Measurements from ENCODE around the gene CCDC146.

CCDC146 gene

DNA sequence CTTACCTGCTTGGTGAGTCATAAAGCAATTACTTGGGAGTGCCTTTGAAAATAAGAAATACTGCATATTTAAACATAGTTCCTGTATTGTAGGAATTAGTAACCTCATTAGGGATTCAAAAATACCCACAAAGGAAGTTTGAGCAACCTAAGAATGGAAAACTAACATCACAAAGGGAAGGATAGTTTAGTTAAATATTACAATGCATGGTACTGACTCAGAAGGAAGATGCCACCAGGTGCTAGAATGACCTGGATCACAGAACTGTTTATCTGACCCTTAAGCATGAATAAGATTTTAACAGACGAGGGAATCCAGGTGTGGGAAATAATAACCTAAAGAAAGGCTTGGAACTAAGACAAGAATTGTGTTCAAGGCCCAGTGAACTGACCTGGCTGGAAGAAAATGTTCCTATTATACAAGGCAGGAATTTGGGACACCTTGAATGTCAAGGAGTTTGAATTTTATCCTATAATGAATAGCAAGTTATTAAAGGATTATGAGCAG, 187.4 kb downstream of the CCDC146 start:
- WGBS, 2 experiments, result 76 to 87% methylated on average over 1 of the region's 1 CpG
- Histone ChIP-seq H3K9me3 (ENCODE audit: control insufficient read depth, low read length) (no peaks in the 10 kb centered on the region), H3K36me3 (ENCODE audit: control insufficient read depth, insufficient read depth, low read length) (no peaks in the 10 kb centered on the region), H3K4me3 (ENCODE audit: insufficient read depth, low read depth, low read length) (no peak overlapping the region), H3K27ac (ENCODE audit: insufficient read depth, low read depth, low read length, poor library complexity, severe bottlenecking) (no peak overlapping the region), H3K27me3 (ENCODE audit: control insufficient read depth, insufficient read depth, low read length, poor library complexity, severe bottlenecking) (no peaks in the 10 kb centered on the region), H3K4me1 (ENCODE audit: control insufficient read depth, insufficient read depth, low read length) (peaks cover 6% of the 10 kb centered on the region)

DNA sequence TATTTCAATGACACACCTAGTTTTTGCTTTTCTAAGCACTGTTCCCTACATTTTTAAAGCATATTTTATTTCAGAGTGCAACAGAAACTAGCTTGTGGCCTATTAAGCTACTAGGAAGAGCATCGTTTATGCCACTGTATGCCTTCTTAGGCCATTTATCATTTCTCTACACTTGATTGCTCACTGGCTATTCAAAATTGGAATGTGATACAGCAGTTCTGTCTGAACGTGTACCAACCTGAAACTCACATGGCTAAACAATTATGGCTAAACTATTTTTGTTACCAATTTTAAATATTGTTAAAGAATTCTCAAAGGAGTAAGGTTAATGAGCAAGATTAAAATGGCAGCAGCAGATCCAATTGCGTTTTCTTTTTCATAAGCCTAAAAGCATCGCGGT, 188.6 kb downstream of the CCDC146 start:
- WGBS, 2 experiments, result 92 to 96% methylated on average over 5 of the region's 5 CpGs
- Histone ChIP-seq H3K36me3 (ENCODE audit: control insufficient read depth, insufficient read depth, low read length) (no peaks in the 10 kb centered on the region), H3K27me3 (ENCODE audit: control insufficient read depth, insufficient read depth, low read length, poor library complexity, severe bottlenecking) (no peaks in the 10 kb centered on the region), H3K27ac (ENCODE audit: insufficient read depth, low read depth, low read length, poor library complexity, severe bottlenecking) (no peak overlapping the region), H3K9me3 (ENCODE audit: control insufficient read depth, low read length) (no peaks in the 10 kb centered on the region), H3K4me1 (ENCODE audit: control insufficient read depth, insufficient read depth, low read length) (peaks cover 6% of the 10 kb centered on the region), H3K4me3 (ENCODE audit: insufficient read depth, low read depth, low read length) (no peak overlapping the region)

GRCh38 chr7:77313085-77313484, 190.7 kb downstream of the CCDC146 start:
- Histone ChIP-seq H3K27ac (ENCODE audit: insufficient read depth, low read depth, low read length, poor library complexity, severe bottlenecking) (no peak overlapping the region), H3K27me3 (ENCODE audit: control insufficient read depth, insufficient read depth, low read length, poor library complexity, severe bottlenecking) (no peaks in the 10 kb centered on the region), H3K9me3 (ENCODE audit: control insufficient read depth, low read length) (no peaks in the 10 kb centered on the region), H3K4me3 (ENCODE audit: insufficient read depth, low read depth, low read length) (no peak overlapping the region), H3K4me1 (ENCODE audit: control insufficient read depth, insufficient read depth, low read length) (no peaks in the 10 kb centered on the region), H3K36me3 (ENCODE audit: control insufficient read depth, insufficient read depth, low read length) (no peaks in the 10 kb centered on the region)
- WGBS, 2 experiments, result 88 to 100% methylated on average over 1 to 2 of the region's 2 CpGs

DNA sequence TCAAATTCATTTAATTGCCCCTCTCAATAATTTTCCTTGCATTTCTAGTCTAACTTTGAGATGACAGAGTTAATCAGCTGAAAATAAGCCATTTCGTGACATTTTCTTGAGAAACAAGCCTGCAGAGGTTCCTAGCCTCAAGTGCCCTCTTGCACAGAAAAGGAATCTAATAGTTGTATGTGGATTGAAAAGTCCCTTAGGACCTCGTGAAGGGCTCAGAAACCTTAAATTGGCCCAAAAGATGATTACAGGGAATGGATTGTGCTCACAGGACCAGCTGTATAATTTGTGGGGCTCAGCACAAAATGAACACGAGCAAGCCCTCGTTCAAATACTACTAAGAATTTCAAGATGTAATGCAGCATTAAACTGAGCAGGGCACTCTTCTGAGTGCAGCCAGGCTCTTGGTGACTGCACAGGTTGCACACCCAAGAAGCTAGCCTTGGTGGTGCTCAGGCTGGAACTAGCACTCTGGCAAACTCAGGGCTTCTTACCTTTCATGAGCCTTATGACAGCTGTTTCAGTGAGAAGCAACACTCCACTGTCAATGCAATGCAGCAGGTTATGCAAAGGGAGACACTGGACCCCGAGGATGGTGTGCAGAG, 191.6 kb downstream of the CCDC146 start:
- Histone ChIP-seq H3K27ac (ENCODE audit: insufficient read depth, low read depth, low read length, poor library complexity, severe bottlenecking) (no peak overlapping the region), H3K4me3 (ENCODE audit: insufficient read depth, low read depth, low read length) (no peak overlapping the region), H3K27me3 (ENCODE audit: control insufficient read depth, insufficient read depth, low read length, poor library complexity, severe bottlenecking) (no peaks in the 10 kb centered on the region), H3K4me1 (ENCODE audit: control insufficient read depth, insufficient read depth, low read length) (no peaks in the 10 kb centered on the region), H3K36me3 (ENCODE audit: control insufficient read depth, insufficient read depth, low read length) (no peaks in the 10 kb centered on the region), H3K9me3 (ENCODE audit: control insufficient read depth, low read length) (no peaks in the 10 kb centered on the region)
- WGBS, 2 experiments, result 90 to 93% methylated on average over 5 of the region's 5 CpGs

DNA sequence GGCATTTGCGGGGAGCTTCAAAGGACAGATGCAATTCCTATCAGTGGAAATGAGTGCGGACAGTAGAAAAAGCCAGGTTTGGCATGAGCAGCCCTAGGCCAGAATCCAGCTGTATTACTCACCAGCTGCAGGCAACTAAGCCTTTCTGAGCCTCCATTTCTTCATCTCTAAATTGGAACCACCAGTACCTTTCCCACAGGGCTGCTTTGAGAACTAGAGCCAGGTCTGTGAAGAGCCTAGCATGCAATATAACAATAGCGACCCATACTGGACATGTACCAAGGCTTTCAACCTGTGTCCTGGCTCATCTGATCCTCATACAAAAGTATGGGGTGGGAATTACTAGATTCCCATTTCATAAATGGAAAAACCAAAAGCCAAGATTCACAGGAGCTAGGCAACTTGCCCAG, 192.8 kb downstream of the CCDC146 start:
- H3K27ac ChIP-seq (ENCODE audit: insufficient read depth, low read depth, low read length, poor library complexity, severe bottlenecking), result no peak overlapping the region
- WGBS, 2 experiments, result 94 to 99% methylated on average over 3 of the region's 3 CpGs
- no peaks in the 10 kb centered on the region for H3K27me3 ChIP-seq (ENCODE audit: control insufficient read depth, insufficient read depth, low read length, poor library complexity, severe bottlenecking)
- H3K4me3 ChIP-seq (ENCODE audit: insufficient read depth, low read depth, low read length), result no peak overlapping the region
- H3K36me3 ChIP-seq (ENCODE audit: control insufficient read depth, insufficient read depth, low read length), result no peaks in the 10 kb centered on the region
- H3K4me1 ChIP-seq (ENCODE audit: control insufficient read depth, insufficient read depth, low read length), result no peaks in the 10 kb centered on the region
- no peaks in the 10 kb centered on the region for H3K9me3 ChIP-seq (ENCODE audit: control insufficient read depth, low read length)

DNA sequence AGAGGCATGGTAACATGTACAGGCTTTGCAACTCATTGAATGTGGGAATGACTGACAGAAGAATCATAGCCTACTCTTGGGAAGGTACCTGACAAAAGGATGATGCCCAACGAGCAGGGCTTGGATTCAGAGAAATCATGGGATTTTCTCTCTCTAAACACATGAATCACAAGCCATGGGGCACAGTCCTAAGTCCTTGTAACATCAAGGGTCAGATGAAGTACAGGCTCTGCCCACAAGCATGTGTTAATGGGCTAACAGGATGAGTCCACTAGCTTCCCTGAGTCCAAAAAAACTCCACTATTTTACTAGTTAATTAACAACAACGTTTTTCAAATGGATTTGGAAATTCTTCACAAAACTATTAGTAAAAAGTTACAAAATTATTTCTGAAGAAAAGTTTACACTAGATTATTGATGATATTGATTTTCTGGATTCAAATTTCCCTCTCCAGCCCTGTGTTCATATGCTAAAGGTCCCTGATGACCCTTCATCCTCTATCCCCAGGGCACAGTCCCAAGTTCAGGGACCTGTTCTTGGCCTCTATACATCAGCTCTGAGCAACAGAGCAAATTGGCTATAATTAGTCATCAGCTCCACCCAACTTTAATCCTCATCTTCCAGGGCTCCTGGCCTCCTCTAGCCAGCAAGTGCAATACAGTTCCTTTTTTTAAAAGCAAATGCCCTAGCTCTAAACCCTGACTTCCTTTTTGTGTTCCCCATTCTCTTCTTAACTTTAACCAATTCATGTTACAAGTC, 194.0 kb downstream of the CCDC146 start:
- Histone ChIP-seq H3K27me3 (ENCODE audit: control insufficient read depth, insufficient read depth, low read length, poor library complexity, severe bottlenecking) (no peaks in the 10 kb centered on the region), H3K4me1 (ENCODE audit: control insufficient read depth, insufficient read depth, low read length) (no peaks in the 10 kb centered on the region), H3K4me3 (ENCODE audit: insufficient read depth, low read depth, low read length) (no peak overlapping the region), H3K36me3 (ENCODE audit: control insufficient read depth, insufficient read depth, low read length) (no peaks in the 10 kb centered on the region), H3K9me3 (ENCODE audit: control insufficient read depth, low read length) (no peaks in the 10 kb centered on the region), H3K27ac (ENCODE audit: insufficient read depth, low read depth, low read length, poor library complexity, severe bottlenecking) (no peak overlapping the region)
- 73 to 84% methylated on average over 1 of the region's 2 CpGs for WGBS, 2 experiments

GRCh38 chr7:77318019-77318418, 195.6 kb downstream of the CCDC146 start:
- 94 to 100% methylated on average over 1 of the region's 1 CpG for WGBS, 2 experiments
- no peaks in the 10 kb centered on the region for H3K9me3 ChIP-seq (ENCODE audit: control insufficient read depth, low read length)
- no peaks in the 10 kb centered on the region for H3K36me3 ChIP-seq (ENCODE audit: control insufficient read depth, insufficient read depth, low read length)
- no peak overlapping the region for H3K27ac ChIP-seq (ENCODE audit: insufficient read depth, low read depth, low read length, poor library complexity, severe bottlenecking)
- H3K4me1 ChIP-seq (ENCODE audit: control insufficient read depth, insufficient read depth, low read length), result no peaks in the 10 kb centered on the region
- H3K27me3 ChIP-seq (ENCODE audit: control insufficient read depth, insufficient read depth, low read length, poor library complexity, severe bottlenecking), result no peaks in the 10 kb centered on the region
- H3K4me3 ChIP-seq (ENCODE audit: insufficient read depth, low read depth, low read length), result no peak overlapping the region

- no peaks in the 10 kb centered on the region for H3K9me3 ChIP-seq (ENCODE audit: control insufficient read depth, low read length)
- 93 to 96% methylated on average over 4 of the region's 4 CpGs for WGBS, 2 experiments
Observed at GRCh38 chr7:77320137-77320536, 197.7 kb downstream of the CCDC146 start.

GRCh38 chr7:77320714-77321113, 198.3 kb downstream of the CCDC146 start:
- Histone ChIP-seq H3K4me1 (ENCODE audit: control insufficient read depth, insufficient read depth, low read length) (no peaks in the 10 kb centered on the region), H3K27ac (ENCODE audit: insufficient read depth, low read depth, low read length, poor library complexity, severe bottlenecking) (no peak overlapping the region), H3K27me3 (ENCODE audit: control insufficient read depth, insufficient read depth, low read length, poor library complexity, severe bottlenecking) (no peaks in the 10 kb centered on the region), H3K4me3 (ENCODE audit: insufficient read depth, low read depth, low read length) (no peak overlapping the region), H3K9me3 (ENCODE audit: control insufficient read depth, low read length) (no peaks in the 10 kb centered on the region), H3K36me3 (ENCODE audit: control insufficient read depth, insufficient read depth, low read length) (no peaks in the 10 kb centered on the region)
- WGBS, 2 experiments, result 78 to 95% methylated on average over 1 to 2 of the region's 2 CpGs

More at GRCh38 chr7:77320137-77320536, 197.7 kb downstream of the CCDC146 start:
- H3K27me3 ChIP-seq (ENCODE audit: control insufficient read depth, insufficient read depth, low read length, poor library complexity, severe bottlenecking), result no peaks in the 10 kb centered on the region
- no peak overlapping the region for H3K4me3 ChIP-seq (ENCODE audit: insufficient read depth, low read depth, low read length)
- H3K36me3 ChIP-seq (ENCODE audit: control insufficient read depth, insufficient read depth, low read length), result no peaks in the 10 kb centered on the region
- no peaks in the 10 kb centered on the region for H3K4me1 ChIP-seq (ENCODE audit: control insufficient read depth, insufficient read depth, low read length)
- H3K27ac ChIP-seq (ENCODE audit: insufficient read depth, low read depth, low read length, poor library complexity, severe bottlenecking), result no peak overlapping the region

- 97 to 100% methylated on average over 2 of the region's 2 CpGs for WGBS, 2 experiments
- Histone ChIP-seq H3K9me3 (ENCODE audit: control insufficient read depth, low read length) (no peaks in the 10 kb centered on the region), H3K27me3 (ENCODE audit: control insufficient read depth, insufficient read depth, low read length, poor library complexity, severe bottlenecking) (no peaks in the 10 kb centered on the region), H3K4me3 (ENCODE audit: insufficient read depth, low read depth, low read length) (no peak overlapping the region), H3K27ac (ENCODE audit: insufficient read depth, low read depth, low read length, poor library complexity, severe bottlenecking) (no peak overlapping the region), H3K36me3 (ENCODE audit: control insufficient read depth, insufficient read depth, low read length) (no peaks in the 10 kb centered on the region), H3K4me1 (ENCODE audit: control insufficient read depth, insufficient read depth, low read length) (no peaks in the 10 kb centered on the region)
Observed at GRCh38 chr7:77321300-77321699, 198.9 kb downstream of the CCDC146 start.
